Osteocyte (in vitro differentiated cells): ENCODE measurements around the gene TMEM92. TPM values are rescaled to one million over a fixed set of nuclear protein-coding genes. Genes with fewer than 3 reads are reported as not detected.
A peak's percentile ranks its signal among the peaks of the same experiment; 100 is the strongest.

Experiments used
- DNase-seq: peaks from one replicate; pipeline ENCODE4 v3.0.0; 2021; ENCODE audit warnings: mixed read lengths; ENCODE audit not compliant: unreplicated experiment; ENCODE audit errors: extremely low spot score
- H3K27ac Mint-ChIP-seq: one replicate; pipeline ENCODE4 v1.8.0; 2021; ENCODE audit warnings: mild to moderate bottlenecking, mixed read lengths; ENCODE audit not compliant: unreplicated experiment
- H3K27me3 Mint-ChIP-seq: one replicate; pipeline ENCODE4 v1.8.0; 2021; ENCODE audit warnings: mixed read lengths; ENCODE audit not compliant: unreplicated experiment
- H3K36me3 Mint-ChIP-seq: one replicate; pipeline ENCODE4 v1.8.0; 2021; ENCODE audit warnings: mixed read lengths; ENCODE audit not compliant: unreplicated experiment
- H3K4me1 Mint-ChIP-seq: one replicate; pipeline ENCODE4 v1.8.0; 2021; ENCODE audit warnings: mixed read lengths; ENCODE audit not compliant: unreplicated experiment
- H3K4me3 Mint-ChIP-seq: one replicate; pipeline ENCODE4 v1.8.0; 2021; ENCODE audit warnings: mild to moderate bottlenecking, moderate library complexity, mixed read lengths; ENCODE audit not compliant: unreplicated experiment
- H3K9me3 Mint-ChIP-seq: one replicate; pipeline ENCODE4 v1.8.0; 2021; ENCODE audit warnings: mixed read lengths; ENCODE audit not compliant: unreplicated experiment
- total RNA-seq: library from RNA; stranded (reverse); gene quantifications from 2 replicates; pipeline ENCODE4 v1.2.1, GENCODE V29; 2021
- TF ChIP-seq, protein P1 (sequence below): fragments of 200-600 bp; sonication (generic); IDR thresholded peaks from 2 replicates; pipeline ENCODE4 v1.5.0; 2021; ENCODE audit warnings: antibody characterized with exemption, mild to moderate bottlenecking, moderate library complexity

The TMEM92 gene
- total RNA-seq, 1 donor from 2014 or later, result 4.3 TPM

DNA sequence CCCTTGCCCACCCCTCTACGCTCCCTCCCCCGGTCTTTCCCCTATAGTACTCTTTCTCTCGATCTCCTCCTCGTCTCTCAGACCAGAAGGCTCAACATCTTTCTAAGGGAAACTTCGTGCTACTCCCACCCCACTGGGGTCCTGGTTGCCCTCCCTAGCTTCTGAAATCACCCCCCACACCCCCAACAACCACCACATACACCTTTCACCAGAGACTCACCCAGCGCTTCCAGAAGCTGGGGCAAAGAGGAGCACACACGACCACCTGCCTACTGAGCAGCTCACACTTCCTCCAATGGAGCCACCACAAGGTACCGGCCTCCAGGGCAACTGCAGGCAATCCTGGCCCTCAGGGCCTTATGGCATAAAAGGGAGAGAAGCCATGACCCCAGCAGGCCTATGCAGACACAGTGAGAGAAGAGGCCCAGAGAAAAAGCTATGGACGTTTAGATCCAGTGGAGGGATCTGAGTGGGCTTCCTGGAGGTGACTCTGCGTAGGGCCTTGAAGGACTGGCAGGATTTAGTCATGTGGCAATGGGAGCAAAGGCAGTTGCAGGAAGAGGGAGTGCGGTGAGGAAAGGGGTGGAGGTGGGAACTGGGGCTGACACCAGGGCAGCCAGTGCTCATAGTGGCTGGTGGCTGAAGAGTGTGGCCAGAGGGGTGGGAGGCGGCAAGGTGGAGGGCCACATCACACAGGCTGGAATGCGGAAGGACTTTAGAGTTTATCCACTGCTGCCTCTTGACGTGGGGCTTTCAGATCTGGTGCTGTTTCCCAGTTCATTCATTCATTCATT lies 12.1 kb upstream of the TMEM92 start:
- Mint-ChIP-seq H3K36me3 (no peaks in the 10 kb centered on the region), H3K27me3 (no peaks in the 10 kb centered on the region), H3K27ac (peak overlapping the region; percentile 90), H3K9me3 (no peaks in the 10 kb centered on the region), H3K4me1 (peaks cover 96% of the 10 kb centered on the region), H3K4me3 (no peak overlapping the region)
- TF ChIP-seq, protein P1, sequence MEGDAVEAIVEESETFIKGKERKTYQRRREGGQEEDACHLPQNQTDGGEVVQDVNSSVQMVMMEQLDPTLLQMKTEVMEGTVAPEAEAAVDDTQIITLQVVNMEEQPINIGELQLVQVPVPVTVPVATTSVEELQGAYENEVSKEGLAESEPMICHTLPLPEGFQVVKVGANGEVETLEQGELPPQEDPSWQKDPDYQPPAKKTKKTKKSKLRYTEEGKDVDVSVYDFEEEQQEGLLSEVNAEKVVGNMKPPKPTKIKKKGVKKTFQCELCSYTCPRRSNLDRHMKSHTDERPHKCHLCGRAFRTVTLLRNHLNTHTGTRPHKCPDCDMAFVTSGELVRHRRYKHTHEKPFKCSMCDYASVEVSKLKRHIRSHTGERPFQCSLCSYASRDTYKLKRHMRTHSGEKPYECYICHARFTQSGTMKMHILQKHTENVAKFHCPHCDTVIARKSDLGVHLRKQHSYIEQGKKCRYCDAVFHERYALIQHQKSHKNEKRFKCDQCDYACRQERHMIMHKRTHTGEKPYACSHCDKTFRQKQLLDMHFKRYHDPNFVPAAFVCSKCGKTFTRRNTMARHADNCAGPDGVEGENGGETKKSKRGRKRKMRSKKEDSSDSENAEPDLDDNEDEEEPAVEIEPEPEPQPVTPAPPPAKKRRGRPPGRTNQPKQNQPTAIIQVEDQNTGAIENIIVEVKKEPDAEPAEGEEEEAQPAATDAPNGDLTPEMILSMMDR, result no peak
- DNase-seq, result no peak

GRCh38 chr17:50263331-50264262 lies 10.7 kb upstream of the TMEM92 start:
- Mint-ChIP-seq H3K27ac (peak overlapping the region; percentile 90), H3K36me3 (no peaks in the 10 kb centered on the region), H3K4me1 (peaks cover 96% of the 10 kb centered on the region), H3K4me3 (peak overlapping the region; percentile 57), H3K27me3 (no peaks in the 10 kb centered on the region), H3K9me3 (no peaks in the 10 kb centered on the region)
- DNase-seq, result no peak
- TF ChIP-seq, protein P1, result no peak

DNA sequence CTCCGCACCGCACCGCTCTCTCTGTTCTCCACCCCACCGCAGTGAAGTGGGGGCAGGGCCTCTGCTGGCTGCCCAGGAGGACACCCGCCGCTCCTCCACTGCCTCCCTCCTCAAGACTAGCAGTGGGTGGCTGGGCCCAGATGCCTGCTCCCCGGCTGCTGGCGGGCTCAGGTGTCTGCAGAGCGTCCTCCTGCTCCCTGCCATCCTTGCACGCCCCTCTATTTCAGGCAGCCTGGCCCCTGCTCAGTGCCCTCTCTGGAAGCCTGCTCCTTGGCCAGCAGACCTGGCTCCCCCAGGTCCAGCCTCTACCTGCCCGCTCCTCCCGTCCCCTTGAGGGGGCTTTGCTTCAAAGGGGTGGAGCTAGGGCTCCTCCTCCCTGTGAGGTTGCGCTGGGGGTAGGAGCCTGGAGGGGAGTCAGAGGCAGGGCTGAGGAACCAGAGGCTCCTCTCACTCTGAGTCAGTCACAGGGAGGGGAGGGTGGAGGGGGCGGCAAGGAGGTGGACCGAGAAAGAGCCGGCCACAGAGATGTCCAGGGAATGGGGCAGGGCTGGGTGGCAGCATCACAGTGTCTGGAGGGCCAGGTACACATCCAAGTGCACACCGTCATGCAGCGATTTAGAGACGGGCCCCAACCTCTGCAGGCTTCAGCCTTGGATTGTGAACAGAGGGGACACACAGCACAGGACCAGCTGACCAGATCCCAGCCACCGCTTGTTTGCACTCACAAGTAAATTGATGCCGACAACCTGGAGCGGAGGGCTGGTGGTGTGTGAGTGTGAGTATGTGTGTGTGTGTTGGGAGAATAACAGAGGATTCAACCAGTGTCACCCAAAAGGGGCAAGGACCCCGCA lies 9.8 kb upstream of the TMEM92 start:
- Mint-ChIP-seq H3K9me3 (no peaks in the 10 kb centered on the region), H3K27ac (peak overlapping the region; percentile 90), H3K4me3 (peak overlapping the region; percentile 57), H3K27me3 (no peaks in the 10 kb centered on the region), H3K4me1 (peaks cover 98% of the 10 kb centered on the region), H3K36me3 (no peaks in the 10 kb centered on the region)
- TF ChIP-seq, protein P1, result no peak
- no peak for DNase-seq

GRCh38 chr17:50265212-50265611 lies 9.1 kb upstream of the TMEM92 start:
- Mint-ChIP-seq H3K27ac (peak overlapping the region; percentile 90), H3K9me3 (no peaks in the 10 kb centered on the region), H3K4me1 (peaks cover 98% of the 10 kb centered on the region), H3K27me3 (no peaks in the 10 kb centered on the region), H3K36me3 (no peaks in the 10 kb centered on the region), H3K4me3 (peak overlapping the region; percentile 57)
- TF ChIP-seq, protein P1, result no peak
- DNase-seq, result no peak
